K562 (cell line): ENCODE results near the gene SYK. TPM values are rescaled to one million over a fixed set of nuclear protein-coding genes. Genes with fewer than 3 reads are reported as not detected.
A peak's percentile ranks its signal among the peaks of the same experiment; 100 is the strongest.

Experiments used
- BACH1 ChIP-seq: fragments of 200-800 bp; sonication (Bioruptor generic); IDR thresholded peaks from 2 replicates; pipeline ENCODE4 v1.6.1; 2016; ENCODE audit warnings: missing genetic modification characterization, missing compliant biosample characterization
- CBX5 ChIP-seq: IDR thresholded peaks from 2 replicates; pipeline ENCODE4 v1.6.1; 2014; ENCODE audit warnings: low read depth, borderline replicate concordance
- CHCHD3 ChIP-seq: fragments of 250-450 bp; sonication (Bioruptor Pico); IDR thresholded peaks from 2 replicates; pipeline ENCODE4 v2.1.2; 2022; ENCODE audit warnings: mild to moderate bottlenecking
- EGR1 ChIP-seq: fragments of 450-650 bp; conservative IDR thresholded peaks from 2 replicates; pipeline ENCODE4 v1.6.1; 2017; ENCODE audit warnings: mild to moderate bottlenecking
- GABPA ChIP-seq: fragments of 200-800 bp; sonication (Bioruptor generic); conservative IDR thresholded peaks from 2 replicates; pipeline ENCODE4 v1.6.1; 2016; ENCODE audit warnings: low read depth, missing genetic modification characterization, missing compliant biosample characterization
- KLF13 ChIP-seq: fragments of 450-650 bp; IDR thresholded peaks from 2 replicates; pipeline ENCODE4 v1.6.1; 2016; ENCODE audit warnings: missing genetic modification characterization, low read depth, mild to moderate bottlenecking, missing compliant biosample characterization, moderate library complexity, borderline replicate concordance
- POLR2A ChIP-seq: fragments of 450-650 bp; conservative IDR thresholded peaks from 2 replicates; pipeline ENCODE4 v1.6.1; 2016
- SETDB1 ChIP-seq: IDR thresholded peaks from one replicate; pipeline ENCODE4 v1.6.1; 2012; ENCODE audit warnings: low read length, control low read depth, inconsistent platforms
- SMARCA4 ChIP-seq: fragments of 450-650 bp; IDR thresholded peaks from 2 replicates; pipeline ENCODE4 v1.6.1; 2016
- SOX6 ChIP-seq: fragments of 450-650 bp; IDR thresholded peaks from 2 replicates; pipeline ENCODE4 v1.6.1; 2014; ENCODE audit warnings: mild to moderate bottlenecking
- TSC22D4 ChIP-seq: fragments of 450-650 bp; IDR thresholded peaks from 2 replicates; pipeline ENCODE4 v1.6.1; 2016; ENCODE audit warnings: missing genetic modification characterization, missing biosample characterization, control low read depth
- USF2 ChIP-seq: sonication (generic); formaldehyde crosslinking; IDR thresholded peaks from 2 replicates; pipeline ENCODE4 v1.5.0; 2020; ENCODE audit warnings: missing genetic modification reagents
- ZNF253 ChIP-seq: fragments of 250-450 bp; sonication (Bioruptor Pico); conservative IDR thresholded peaks from 2 replicates; pipeline ENCODE4 v1.6.1; 2021; ENCODE audit warnings: mild to moderate bottlenecking
- ZNF518B ChIP-seq: fragments of 250-450 bp; sonication (Bioruptor Pico); IDR thresholded peaks from 2 replicates; pipeline ENCODE4 v1.5.0; 2021; ENCODE audit warnings: mild to moderate bottlenecking, moderate library complexity
- polyA plus RNA-seq, 8 experiments: library from polyadenylated mRNA; depleted of rRNA in 4 of 8; stranded (reverse) in 5 of 8; unstranded in 3 of 8; fragments of >200 nt; fragmentation: Nextera tagmentation in 2 of 8; fragmentation: Illumina TruSeq in 1 of 8; extraction: Ambion mirVana in 2 of 8; extraction: Trizol in 1 of 8; gene quantifications; 2 replicates each; pipeline versions ENCODE4 v1.2.1 to v1.2.3, GENCODE V29; 2011 to 2014; ENCODE audit warnings: inconsistent platforms in 1 of 8, missing spikeins in 1 of 8
- total RNA-seq, 7 experiments: library from RNA; depleted of rRNA in 6 of 7; stranded (reverse); fragments of >200 nt in 6 of 7; fragmentation: Illumina TruSeq in 2 of 7; extraction: Trizol in 2 of 7; gene quantifications; 2 replicates each; pipeline versions ENCODE4 v1.2.1 to v1.2.3, GENCODE V29; 2011 to 2021; ENCODE audit warnings: low replicate concordance in 1 of 7
- TF ChIP-seq, protein P1 (sequence below), 2 experiments: fragments of 250-450 bp in 1 of 2; fragments of 450-650 bp in 1 of 2; sonication (Bioruptor Pico) in 1 of 2; IDR thresholded peaks; 2 replicates each; pipeline versions ENCODE4 v1.6.1 to v1.8.0; 2016 to 2021; ENCODE audit warnings: mild to moderate bottlenecking in 2 of 2, moderate library complexity in 2 of 2, missing compliant biosample characterization in 1 of 2, missing genetic modification characterization in 1 of 2
- TF ChIP-seq, protein P2 (sequence below): fragments of 450-650 bp; IDR thresholded peaks from 2 replicates; pipeline ENCODE4 v1.6.1; 2017; ENCODE audit warnings: antibody characterized with exemption, mild to moderate bottlenecking
- TF ChIP-seq, protein P3 (sequence below): fragments of 450-650 bp; formaldehyde crosslinking; IDR thresholded peaks from 2 replicates; pipeline ENCODE4 v1.4.0; 2020; ENCODE audit warnings: mild to moderate bottlenecking, moderate library complexity

SYK gene
- total and polyA plus RNA-seq, 9 of the 15 experiments (the other 6 are each of a cell fraction or from before 2014, with no cell fraction given) = 3.9 to 32.7 (median 16.7) TPM

- TF ChIP-seq, protein P1, sequence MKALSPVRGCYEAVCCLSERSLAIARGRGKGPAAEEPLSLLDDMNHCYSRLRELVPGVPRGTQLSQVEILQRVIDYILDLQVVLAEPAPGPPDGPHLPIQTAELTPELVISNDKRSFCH (CRISPR knock-in tag; IDR thresholded peaks at IDR 0.05) = no peak
- TF ChIP-seq, protein P1 (tag; IDR thresholded peaks at IDR 0.05) = no peak
- TF ChIP-seq BACH1 = no peak
- TF ChIP-seq, protein P2, sequence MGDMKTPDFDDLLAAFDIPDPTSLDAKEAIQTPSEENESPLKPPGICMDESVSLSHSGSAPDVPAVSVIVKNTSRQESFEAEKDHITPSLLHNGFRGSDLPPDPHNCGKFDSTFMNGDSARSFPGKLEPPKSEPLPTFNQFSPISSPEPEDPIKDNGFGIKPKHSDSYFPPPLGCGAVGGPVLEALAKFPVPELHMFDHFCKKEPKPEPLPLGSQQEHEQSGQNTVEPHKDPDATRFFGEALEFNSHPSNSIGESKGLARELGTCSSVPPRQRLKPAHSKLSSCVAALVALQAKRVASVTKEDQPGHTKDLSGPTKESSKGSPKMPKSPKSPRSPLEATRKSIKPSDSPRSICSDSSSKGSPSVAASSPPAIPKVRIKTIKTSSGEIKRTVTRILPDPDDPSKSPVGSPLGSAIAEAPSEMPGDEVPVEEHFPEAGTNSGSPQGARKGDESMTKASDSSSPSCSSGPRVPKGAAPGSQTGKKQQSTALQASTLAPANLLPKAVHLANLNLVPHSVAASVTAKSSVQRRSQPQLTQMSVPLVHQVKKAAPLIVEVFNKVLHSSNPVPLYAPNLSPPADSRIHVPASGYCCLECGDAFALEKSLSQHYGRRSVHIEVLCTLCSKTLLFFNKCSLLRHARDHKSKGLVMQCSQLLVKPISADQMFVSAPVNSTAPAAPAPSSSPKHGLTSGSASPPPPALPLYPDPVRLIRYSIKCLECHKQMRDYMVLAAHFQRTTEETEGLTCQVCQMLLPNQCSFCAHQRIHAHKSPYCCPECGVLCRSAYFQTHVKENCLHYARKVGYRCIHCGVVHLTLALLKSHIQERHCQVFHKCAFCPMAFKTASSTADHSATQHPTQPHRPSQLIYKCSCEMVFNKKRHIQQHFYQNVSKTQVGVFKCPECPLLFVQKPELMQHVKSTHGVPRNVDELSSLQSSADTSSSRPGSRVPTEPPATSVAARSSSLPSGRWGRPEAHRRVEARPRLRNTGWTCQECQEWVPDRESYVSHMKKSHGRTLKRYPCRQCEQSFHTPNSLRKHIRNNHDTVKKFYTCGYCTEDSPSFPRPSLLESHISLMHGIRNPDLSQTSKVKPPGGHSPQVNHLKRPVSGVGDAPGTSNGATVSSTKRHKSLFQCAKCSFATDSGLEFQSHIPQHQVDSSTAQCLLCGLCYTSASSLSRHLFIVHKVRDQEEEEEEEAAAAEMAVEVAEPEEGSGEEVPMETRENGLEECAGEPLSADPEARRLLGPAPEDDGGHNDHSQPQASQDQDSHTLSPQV = peak; percentile 82
- TF ChIP-seq KLF13 (tag) = no peak
- peak; percentile 30; the same call in 1 of the 2 replicates for TF ChIP-seq SMARCA4
- no peak for TF ChIP-seq CBX5
- TF ChIP-seq ZNF253 = no peak
- peak; percentile 49; the same call in 1 of the 2 replicates for TF ChIP-seq GABPA
- TF ChIP-seq ZNF518B (CRISPR knock-in tag) = no peak
- TF ChIP-seq POLR2A = no peak
- no peak for TF ChIP-seq TSC22D4 (tag)
- TF ChIP-seq EGR1 = no peak
- TF ChIP-seq SETDB1 = no peak
- TF ChIP-seq, protein P3, sequence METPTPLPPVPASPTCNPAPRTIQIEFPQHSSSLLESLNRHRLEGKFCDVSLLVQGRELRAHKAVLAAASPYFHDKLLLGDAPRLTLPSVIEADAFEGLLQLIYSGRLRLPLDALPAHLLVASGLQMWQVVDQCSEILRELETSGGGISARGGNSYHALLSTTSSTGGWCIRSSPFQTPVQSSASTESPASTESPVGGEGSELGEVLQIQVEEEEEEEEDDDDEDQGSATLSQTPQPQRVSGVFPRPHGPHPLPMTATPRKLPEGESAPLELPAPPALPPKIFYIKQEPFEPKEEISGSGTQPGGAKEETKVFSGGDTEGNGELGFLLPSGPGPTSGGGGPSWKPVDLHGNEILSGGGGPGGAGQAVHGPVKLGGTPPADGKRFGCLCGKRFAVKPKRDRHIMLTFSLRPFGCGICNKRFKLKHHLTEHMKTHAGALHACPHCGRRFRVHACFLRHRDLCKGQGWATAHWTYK (CRISPR knock-in tag) = no peak
- TF ChIP-seq USF2 (CRISPR knock-in tag) = peak; percentile 92
- 0 out of 2 replicates have a peak, but pooled peaks have one; percentile 8 for TF ChIP-seq SOX6
- TF ChIP-seq CHCHD3 (CRISPR knock-in tag) = no peak
Measured at GRCh38 chr9:90815183-90815943, 13.7 kb downstream of the SYK start (continued).
